LoVo (cell line): ENCODE measurements around the gene PLD1.
"Not testable (repeated sequence)": the region's sequence is repeated elsewhere in the genome, so short reads cannot be mapped to it uniquely, and the experiment has no call there.

Experiments used
- DNase-seq: peaks from one replicate; pipeline ENCODE4 v3.0.0-alpha.2; 2016; ENCODE audit warnings: low spot score

PLD1 gene

DNA sequence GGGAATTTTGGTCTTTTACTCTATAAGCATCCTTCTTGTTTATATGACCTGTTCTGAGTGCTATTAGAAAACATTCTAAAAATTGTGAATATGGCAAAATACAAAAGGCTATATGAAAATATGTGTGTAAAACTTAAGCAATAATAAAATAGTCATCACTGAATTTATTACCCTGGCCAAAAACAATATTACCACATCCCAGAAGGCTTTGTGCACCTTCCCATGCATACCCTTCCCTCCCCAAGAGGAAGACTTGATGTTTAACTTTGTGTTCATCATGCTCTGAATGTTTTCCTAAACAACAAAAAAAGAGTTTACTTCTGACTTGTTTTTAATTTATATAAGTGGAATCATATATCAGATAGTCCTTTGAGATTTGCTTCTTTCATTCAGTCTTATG is 195.0 kb downstream of the PLD1 start:
- no peak for DNase-seq

- no peak for DNase-seq
Measured at GRCh38 chr3:171614318-171614921, 195.9 kb downstream of the PLD1 start.

DNA sequence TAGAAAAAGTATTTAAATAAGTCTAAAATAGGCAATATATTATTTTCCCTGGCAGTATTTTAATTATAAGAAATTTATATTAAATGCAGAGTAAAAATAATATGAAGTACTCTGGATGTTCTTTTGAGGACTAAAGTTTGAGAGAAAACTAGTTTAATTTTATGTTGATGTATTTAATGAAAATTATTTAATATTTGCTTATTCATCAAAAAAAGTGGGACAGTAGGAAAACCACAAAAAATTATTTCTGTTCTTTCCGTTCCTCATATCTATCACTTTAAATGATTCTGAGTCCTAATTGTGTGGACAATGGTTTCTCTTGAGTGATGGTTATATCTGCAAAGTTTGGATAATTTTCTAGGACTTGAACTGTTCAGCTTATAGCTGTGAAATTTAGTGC is 202.8 kb downstream of the PLD1 start:
- no peak for DNase-seq

DNA sequence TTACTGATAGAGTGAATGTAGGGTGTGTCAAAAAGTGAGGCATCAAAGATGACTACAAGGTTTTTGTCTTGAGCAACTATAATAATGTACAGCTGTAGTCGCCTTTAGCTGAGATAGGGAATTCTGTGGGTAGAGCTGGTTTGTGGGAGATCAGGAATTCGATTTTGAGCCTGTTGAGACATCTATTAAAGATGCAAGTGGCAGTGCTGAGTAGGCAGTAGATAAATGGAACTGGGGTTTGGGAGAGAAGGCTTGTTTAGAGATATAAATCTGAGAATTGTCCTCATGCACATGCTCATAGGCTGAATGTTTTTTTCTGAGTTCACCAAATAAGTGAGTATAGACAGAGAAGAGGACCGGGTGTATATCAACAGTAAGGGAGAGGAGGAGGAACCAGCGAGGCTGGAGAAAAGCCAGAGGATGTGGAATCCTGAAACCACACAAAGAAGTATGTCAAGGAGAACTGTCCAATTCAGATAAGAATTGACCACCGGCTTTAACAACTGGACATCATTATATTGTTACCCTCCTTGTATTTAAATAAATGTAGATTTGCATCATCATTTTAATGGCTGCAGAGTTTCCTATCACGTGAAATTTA is 204.0 kb downstream of the PLD1 start:
- no peak for DNase-seq

DNA sequence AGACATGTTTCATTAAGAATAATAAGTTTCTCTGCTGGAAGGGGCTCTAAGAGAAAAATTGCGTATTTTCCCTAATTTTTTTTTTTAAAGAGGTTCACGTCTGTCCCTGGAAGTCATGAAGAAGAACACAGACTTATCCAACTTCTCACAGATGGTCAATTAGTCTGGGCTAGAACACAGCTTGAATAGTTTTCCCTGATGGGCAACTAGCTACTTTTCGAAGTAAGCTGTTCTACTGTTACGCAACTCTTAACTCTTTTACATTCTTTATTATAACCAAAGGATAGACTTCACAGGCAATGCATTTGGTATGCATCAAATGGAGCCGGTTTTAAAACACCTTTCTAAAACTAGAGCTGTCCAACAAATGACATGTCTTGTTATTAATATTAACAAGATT is 205.9 kb downstream of the PLD1 start:
- no peak for DNase-seq

DNA sequence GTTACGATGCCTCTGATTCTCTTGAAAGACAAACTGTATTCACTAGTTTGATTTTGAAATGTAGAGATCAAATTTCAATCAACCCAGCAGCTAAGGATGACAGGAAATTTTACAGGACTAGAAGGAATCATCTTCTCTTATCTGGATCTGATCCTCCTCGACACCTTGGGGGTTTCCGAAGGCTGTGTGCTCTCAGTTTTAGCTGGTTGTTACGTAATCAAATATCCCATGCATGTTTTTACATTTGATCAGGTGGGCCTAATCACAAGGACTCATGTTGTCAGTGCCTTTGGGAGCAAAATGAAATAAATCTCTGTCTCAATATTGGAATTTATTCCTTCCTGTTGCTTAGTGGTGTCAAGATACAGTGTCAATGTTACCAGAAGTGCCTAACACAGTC is 208.2 kb downstream of the PLD1 start:
- DNase-seq, result no peak

DNA sequence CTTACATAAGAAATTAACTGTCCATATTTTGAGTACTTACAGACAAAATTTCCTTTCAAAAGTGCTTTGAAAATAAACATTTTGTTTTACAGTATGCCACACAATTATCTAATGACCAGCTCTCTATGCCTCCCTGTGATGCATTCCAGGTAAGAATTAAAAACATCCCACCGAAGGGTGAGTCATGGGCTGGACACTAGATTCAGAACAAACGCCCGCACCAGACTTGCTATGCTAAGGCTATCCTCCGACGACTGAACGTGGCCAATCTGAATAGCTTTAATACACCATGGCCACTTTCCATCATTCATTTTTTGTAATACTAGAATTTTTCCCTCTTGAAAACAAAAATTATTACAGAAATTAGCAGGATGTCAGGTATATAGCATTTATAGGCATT is 210.3 kb downstream of the PLD1 start:
- DNase-seq, result no peak

- DNase-seq, result no peak
Measured at GRCh38 chr3:171598990-171599389, 211.3 kb downstream of the PLD1 start.

GRCh38 chr3:171592786-171593185 is 217.5 kb downstream of the PLD1 start:
- no peak for DNase-seq

- no peak for DNase-seq
Measured at GRCh38 chr3:171591070-171591469, 219.2 kb downstream of the PLD1 start.

DNA sequence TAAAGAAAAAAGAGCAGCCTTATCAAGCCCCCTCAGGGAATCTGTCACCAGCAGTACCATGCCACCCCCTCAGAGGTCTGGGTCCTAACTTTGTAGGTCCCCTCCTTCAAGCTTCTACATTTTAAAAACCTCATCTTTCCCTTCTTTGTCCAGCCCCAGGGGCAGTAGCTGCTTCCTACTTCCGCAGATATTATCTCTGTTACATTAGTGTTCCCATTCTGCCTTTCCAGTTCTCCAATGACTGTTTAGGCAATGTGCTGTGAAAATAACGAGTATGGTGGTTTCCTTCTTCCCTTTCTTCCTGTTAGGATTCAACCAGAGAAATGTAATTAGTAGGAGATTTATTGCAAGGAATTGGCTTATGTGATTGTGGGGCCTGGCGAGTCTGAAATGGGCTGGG is 224.0 kb downstream of the PLD1 start:
- DNase-seq, result no peak

- DNase-seq, result peak; percentile 9
Measured at GRCh38 chr3:171585039-171585438, 225.2 kb downstream of the PLD1 start.

DNA sequence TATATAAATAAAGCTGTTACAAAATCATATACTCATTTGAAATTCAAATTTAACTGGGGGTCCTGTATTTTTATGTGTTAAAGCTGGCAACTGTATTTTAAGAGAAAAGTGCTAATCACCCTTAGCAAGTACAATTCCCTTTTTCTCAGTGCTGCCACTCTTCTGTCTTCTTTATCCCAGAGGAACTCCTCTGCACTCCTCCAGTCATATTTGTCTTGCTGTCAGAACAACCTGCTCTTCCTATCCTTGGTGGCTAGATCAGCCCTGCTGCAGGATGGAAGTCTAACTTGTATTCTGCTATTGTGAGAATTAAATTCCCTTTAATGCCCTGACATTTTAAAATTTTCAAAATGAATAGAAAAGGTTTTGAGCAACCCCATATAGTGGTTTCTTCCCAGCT is 226.2 kb downstream of the PLD1 start:
- DNase-seq, result no peak

- DNase-seq, result no peak
Measured at GRCh38 chr3:171574556-171575240, 235.6 kb downstream of the PLD1 start.

- DNase-seq, result no peak
Measured at GRCh38 chr3:171569571-171570132, 240.6 kb downstream of the PLD1 start.

DNA sequence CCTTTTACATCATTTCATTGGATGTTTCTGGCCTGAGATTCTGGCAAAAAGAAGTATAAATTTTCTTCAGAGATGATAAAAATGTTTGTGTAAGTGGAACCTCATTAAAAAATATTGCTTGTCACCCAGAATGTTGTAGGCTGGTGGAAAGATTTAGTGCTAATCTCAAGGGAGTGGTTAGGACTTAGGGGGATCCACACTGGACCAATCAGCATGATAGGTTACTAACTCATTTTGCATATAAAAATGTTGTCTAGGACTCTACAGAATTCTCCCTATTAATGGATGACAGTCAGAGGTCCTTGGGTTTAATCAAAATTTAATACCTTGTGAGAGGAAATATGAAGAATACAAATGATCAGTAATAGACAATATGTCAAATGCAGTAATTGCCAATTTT is 241.5 kb downstream of the PLD1 start:
- DNase-seq, result no peak

GRCh38 chr3:171566803-171567422 is 243.4 kb downstream of the PLD1 start:
- peak; percentile 52 for DNase-seq

DNA sequence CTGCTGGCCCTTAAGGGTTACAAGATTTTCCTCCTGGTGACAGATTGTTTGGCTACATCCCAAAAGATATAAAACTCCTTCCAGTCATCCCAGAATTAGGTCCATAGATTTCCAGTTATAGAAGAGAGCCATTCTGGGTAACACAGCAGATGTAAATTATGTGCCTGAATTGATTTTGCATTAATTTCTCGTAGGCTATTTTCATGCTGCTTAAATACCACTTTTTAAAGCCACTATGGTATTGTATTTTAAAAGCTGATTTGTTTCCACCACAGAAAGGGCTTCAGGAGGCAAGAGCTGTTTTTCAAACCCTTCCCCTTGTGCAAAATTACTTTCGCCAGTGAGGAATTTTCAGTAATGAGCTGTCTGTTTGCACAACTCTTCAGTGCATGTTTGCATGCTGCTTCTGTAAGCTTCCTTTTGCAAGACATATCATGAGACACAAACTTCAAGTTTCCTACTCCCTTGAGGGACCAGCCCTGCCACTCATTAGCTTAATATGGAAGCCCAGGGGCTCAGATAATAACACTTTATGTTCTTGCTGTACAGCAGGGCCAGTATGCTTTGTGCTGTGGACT is 244.7 kb downstream of the PLD1 start:
- no peak for DNase-seq

- DNase-seq, result no peak
Measured at GRCh38 chr3:171564748-171565480, 245.4 kb downstream of the PLD1 start.

GRCh38 chr3:171563298-171563697 is 247.0 kb downstream of the PLD1 start:
- DNase-seq, result no peak

- DNase-seq, result not testable (repeated sequence)
Measured at GRCh38 chr3:171562459-171562858, 247.8 kb downstream of the PLD1 start.
